Peyer's patch (tissue), 4 donors: ENCODE results near the gene PDGFA.

Experiments used
- CTCF ChIP-seq, 6 experiments: fragments of 450-650 bp in 4 of 6; fragments of 200-600 bp in 2 of 6; sonication (generic) in 1 of 6; IDR thresholded peaks; one replicate each; pipeline ENCODE4 v1.5.1; 2017 to 2019; ENCODE audit warnings: antibody characterized with exemption in 6 of 6, mild to moderate bottlenecking in 3 of 6, moderate library complexity in 1 of 6
- POLR2A ChIP-seq, 2 donors: fragments of 450-650 bp; IDR thresholded peaks; one replicate each; pipeline ENCODE4 v1.5.1; 2017; ENCODE audit warnings: antibody characterized with exemption in 2 of 2, mild to moderate bottlenecking in 2 of 2, moderate library complexity in 2 of 2

GRCh38 chr7:496528-497295 lies 22.9 kb downstream of the PDGFA start:
- TF ChIP-seq CTCF (IDR thresholded peaks at IDR 0.05) (no peak), POLR2A (IDR thresholded peaks at IDR 0.05) (no peak)
